HG02943 (cell line): ENCODE data around the gene FCHSD2.

Experiments
- ATAC-seq: cut with Tn5 transposase; IDR thresholded peaks from one replicate; pipeline ENCODE4 v1.9.1; 2021; ENCODE audit warnings: mild to moderate bottlenecking, low read depth, moderate library complexity; ENCODE audit not compliant: unreplicated experiment

The FCHSD2 gene

GRCh38 chr11:72851726-72852125 lies 290.4 kb downstream of the FCHSD2 start:
- no peak for ATAC-seq

GRCh38 chr11:72850832-72851231 lies 291.3 kb downstream of the FCHSD2 start:
- no peak for ATAC-seq

GRCh38 chr11:72848846-72849466 lies 293.2 kb downstream of the FCHSD2 start:
- ATAC-seq, result no peak

GRCh38 chr11:72844356-72844755 lies 297.8 kb downstream of the FCHSD2 start:
- ATAC-seq, result no peak

- no peak for ATAC-seq
These were observed 299.3 kb downstream of the FCHSD2 start for GRCh38 chr11:72842653-72843330.

- ATAC-seq, result no peak
These were observed 300.0 kb downstream of the FCHSD2 start for GRCh38 chr11:72842126-72842525.

- ATAC-seq, result no peak
These were observed 300.7 kb downstream of the FCHSD2 start for GRCh38 chr11:72841397-72841796.

GRCh38 chr11:72840780-72841179 lies 301.3 kb downstream of the FCHSD2 start:
- no peak for ATAC-seq

- ATAC-seq, result no peak
These were observed 303.3 kb downstream of the FCHSD2 start for GRCh38 chr11:72838691-72839305.

GRCh38 chr11:72836111-72836510 lies 306.0 kb downstream of the FCHSD2 start:
- no peak for ATAC-seq

GRCh38 chr11:72834905-72835304 lies 307.2 kb downstream of the FCHSD2 start:
- ATAC-seq, result no peak

- ATAC-seq, result no peak
These were observed 308.2 kb downstream of the FCHSD2 start for GRCh38 chr11:72833811-72834493.

GRCh38 chr11:72833083-72833733 lies 308.9 kb downstream of the FCHSD2 start:
- no peak for ATAC-seq

- no peak for ATAC-seq
These were observed 309.6 kb downstream of the FCHSD2 start for GRCh38 chr11:72832301-72833082.

- ATAC-seq, result no peak
These were observed 310.4 kb downstream of the FCHSD2 start for GRCh38 chr11:72831521-72832300.

- no peak for ATAC-seq
These were observed 312.1 kb downstream of the FCHSD2 start for GRCh38 chr11:72829884-72830533.

GRCh38 chr11:72829178-72829577 lies 312.9 kb downstream of the FCHSD2 start:
- no peak for ATAC-seq

- ATAC-seq, result no peak
These were observed 313.4 kb downstream of the FCHSD2 start for GRCh38 chr11:72828692-72829101.

- no peak for ATAC-seq
These were observed 314.0 kb downstream of the FCHSD2 start for GRCh38 chr11:72828081-72828567.
